Dedifferentiated amniotic fluid mesenchymal stem cell (primary cell): Measurements from ENCODE around the gene RFX8.
"Not testable (repeated sequence)": the region's sequence is repeated elsewhere in the genome, so short reads cannot be mapped to it uniquely, and the experiment has no call there.

Experiments used
- DNase-seq: peaks from one replicate; pipeline ENCODE4 v3.0.0-alpha.2; 2016; ENCODE audit errors: extremely low spot score

The RFX8 gene

DNA sequence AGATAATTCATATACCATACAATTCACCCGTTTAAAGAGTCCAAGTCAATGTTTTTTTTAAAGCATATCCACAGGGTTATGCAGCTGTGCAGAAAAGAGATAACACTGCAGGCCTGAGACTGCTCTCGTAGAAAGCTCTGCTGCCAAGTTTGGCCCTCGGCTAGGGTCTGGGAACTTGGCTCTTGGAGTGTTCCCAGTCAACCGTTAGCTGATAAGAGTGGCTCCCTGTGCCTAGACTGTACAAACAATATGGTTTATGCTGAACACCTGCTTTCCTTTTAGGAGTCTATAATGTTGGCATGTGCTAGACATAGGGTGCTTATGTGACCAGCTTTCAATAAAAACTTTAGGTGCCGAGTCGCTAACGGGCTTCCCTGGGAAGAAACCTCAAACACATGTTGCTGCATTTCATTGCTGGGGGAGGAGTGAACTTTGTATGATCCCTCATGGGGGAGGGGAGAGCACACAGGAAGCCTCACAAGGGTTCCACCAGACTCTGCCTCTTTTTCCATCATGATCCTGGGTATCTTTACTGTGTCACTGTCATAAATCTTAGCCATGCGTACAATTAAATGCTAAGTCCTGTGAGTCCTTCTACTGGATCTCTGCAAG lies 34.7 kb downstream of the RFX8 start:
- no peak for DNase-seq

GRCh38 chr2:101439716-101440115 lies 35.2 kb downstream of the RFX8 start:
- no peak for DNase-seq

GRCh38 chr2:101438555-101438954 lies 36.4 kb downstream of the RFX8 start:
- DNase-seq, result not testable (repeated sequence)

DNA sequence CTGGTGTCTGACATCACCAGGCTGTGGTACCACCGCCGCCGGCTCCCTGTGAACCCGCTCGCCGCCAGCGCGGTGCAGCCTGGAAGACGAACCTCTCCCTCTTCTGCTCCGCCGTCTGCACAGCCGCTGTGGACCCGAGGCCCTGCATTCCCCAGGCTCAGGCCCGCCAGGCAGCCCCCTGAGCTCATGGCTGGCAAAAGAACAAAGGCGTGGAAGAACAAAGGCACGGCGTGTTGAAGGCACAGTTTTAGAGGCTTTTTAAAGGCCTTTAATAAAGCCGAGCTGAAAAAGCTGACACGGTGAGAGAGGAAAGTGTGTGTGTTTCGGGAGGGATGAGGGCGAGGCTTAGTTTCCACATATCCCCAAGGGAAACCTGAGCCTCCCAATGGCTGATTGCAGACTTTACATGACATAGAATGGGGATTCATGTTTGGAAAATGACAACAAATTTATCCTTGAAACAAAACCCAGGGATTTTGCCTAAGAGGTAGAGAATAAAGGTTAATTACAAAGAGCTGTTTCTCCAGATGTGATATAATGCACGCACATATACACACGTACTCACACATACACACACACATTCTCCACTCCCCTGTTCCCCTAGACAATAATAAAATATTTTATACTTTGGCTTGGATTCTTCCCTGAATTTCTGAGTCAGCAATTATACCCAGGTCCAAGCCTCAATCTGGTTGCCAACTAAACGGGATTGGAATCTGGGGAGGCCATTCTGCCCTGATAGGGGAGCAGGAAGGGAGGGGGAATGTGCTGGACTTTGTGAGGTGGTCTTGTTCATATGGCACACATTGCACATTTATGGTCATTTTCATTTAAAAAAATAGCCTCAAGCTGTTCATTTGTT lies 39.7 kb downstream of the RFX8 start:
- DNase-seq, result no peak

DNA sequence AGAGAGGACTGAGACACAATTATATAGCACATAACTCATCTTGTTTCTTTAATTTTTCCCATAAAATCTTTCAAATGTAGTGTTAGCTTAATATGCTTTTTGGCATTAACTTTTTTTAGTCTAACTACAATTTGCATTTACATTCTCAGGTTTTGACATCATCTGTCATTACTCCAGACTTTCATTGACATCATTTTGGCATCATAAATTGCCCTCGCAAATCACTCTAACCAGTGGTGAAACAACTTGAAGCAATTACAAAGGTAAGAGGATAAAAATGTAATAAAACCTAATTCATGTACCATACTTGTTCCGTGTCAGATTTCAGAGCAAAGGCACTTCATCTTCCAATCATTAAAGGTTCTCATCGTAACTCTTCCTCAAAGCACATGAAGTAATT lies 41.4 kb downstream of the RFX8 start:
- DNase-seq, result no peak

GRCh38 chr2:101432411-101433181 lies 42.3 kb downstream of the RFX8 start:
- no peak for DNase-seq

DNA sequence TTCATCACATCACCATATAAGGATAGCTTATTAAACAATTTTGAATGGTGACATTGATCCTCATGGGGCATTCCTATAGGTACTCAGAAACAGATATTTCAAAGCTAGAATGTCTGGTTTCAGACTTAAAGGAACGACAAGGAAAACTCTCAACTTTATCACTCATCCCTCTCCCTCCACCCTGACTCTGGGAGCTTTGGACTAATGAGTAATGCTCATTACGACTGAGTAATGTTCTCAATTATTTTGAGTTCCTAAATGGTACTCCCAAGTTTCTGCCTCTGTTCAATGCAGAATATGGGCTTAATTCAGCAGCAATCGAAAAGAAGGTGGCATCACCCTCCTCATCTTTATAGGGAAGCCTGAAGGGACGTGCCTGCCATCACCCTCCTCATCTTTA lies 43.4 kb downstream of the RFX8 start:
- DNase-seq, result no peak

DNA sequence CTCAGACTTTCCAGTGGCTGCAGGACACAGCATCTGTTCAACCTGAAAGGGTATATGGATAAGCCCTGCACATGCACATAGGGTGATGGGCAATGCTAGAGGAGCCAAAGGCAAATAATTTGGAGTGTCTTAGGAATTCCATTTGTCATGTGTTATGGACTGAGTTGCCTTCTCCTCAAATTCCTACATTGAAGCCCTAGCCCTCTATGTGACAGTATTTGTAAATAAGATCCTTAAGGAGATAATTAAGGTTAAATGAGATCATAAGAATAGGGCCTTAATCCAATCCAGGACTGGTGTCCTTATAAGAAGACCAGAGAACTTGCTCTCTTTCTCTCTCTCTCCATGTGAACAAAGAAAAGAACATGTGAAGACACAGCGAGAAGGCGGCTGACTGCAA lies 44.8 kb downstream of the RFX8 start:
- DNase-seq, result no peak

DNA sequence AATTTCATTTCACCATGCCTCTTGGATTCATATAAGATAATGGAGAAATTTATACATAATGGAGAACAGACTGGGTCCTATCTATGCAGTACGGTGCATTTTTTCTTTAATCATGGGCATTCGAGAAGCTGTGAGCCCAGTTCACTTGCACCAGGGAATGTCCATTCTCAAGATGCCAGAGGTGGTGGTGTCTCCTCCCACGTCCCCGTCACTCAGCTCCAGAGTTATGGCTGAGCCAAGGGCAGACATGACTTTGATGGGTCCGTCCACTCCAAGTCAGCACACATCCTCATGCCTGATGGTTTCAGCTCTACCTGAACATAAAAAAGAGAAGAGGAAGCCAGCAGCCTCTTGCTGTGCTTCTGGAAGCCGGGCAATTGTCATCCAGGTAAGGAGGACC lies 45.5 kb downstream of the RFX8 start:
- no peak for DNase-seq

DNA sequence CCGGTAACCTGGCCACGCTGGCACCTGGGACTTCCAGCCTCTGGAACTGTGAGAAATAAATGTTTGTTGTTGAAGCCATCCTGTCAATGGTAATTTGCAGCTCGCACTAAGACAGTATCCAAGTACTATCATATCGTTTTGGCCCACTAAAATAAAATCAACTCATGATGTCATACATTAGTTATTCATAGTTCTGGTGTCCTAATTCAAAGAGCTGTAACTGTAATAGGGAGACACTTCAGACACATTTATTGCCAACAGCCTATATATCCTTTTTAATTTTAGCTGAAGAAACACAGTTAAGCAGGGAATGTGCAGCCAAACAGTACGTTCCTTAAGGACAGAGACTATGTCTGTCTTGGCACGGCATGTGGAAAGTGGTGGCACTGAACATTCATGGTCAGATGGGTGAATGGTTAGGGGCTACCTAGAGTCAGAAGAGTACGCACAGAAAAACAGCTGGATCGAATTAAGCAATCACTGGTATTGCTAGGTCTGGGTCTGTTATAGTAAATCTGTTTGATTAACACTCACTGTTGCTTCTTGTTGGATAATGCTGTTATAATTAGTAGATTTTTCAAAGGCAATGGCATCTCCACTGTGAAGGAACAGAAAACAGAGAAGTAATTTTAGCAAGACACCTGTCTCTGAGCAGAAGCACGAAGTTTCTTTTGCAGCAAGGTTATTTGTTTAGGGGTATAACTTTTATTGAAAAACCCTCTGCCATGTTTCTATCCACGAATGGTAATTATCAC lies 46.3 kb downstream of the RFX8 start:
- no peak for DNase-seq

DNA sequence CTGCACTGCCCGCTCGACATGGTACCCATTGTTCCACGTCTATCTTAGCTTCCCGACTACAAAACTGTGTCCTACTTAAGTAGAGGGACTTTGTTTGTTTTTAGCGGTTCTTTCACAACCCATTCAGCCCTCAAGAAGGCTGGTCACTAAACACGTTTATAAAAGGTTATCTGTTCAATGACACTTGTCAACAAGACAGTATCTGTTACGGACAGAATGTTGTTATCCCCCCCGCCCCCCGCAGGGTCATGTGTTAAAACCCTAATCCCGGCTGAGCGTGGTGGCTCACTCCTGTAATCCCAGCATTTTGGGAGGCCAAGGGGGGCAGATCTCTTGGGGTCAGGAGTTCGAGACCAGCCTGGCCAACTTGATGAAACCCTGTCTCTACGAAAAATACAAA lies 47.2 kb downstream of the RFX8 start:
- no peak for DNase-seq

DNA sequence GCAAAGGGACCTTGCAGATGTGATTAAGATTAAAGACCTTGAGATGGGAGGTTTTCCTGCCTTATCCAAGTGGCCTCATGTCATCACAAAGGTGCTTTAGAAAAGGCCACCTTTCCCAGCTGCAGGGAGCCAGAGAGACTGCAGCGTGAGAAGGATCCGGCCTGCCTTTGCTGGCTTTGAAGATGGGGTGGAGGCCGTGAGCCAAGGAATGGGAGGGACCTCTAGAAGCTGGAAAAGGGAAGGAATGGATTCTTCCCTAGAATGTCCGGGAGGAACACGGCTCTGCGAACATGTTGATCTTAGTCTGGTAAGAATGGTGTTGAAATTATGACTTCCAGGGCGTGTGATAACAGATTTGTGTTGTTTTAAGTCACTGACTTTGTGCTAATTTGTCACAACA lies 47.7 kb downstream of the RFX8 start:
- no peak for DNase-seq

DNA sequence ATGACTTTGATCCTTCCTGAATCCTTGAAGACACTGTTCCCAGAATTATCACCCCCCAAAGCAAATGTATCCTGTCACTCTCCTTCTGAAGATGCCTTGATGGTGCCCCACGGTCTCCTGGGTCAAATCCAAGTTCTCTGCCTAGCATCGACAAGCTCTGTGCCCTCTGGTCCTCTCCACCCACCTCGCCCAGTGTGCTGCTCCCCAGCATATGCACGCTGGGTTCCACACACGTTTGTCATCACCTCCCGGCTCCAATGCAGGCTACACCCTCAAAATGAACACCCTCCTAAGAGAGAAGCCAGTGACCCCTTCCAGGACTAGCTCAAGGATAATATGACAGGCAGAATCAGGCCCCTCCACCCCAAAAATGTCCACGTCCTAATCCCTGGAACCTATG lies 48.1 kb downstream of the RFX8 start:
- no peak for DNase-seq

GRCh38 chr2:101420623-101421022 lies 54.3 kb downstream of the RFX8 start:
- DNase-seq, result no peak

GRCh38 chr2:101419096-101419663 lies 55.7 kb downstream of the RFX8 start:
- peak; percentile 70 for DNase-seq

- no peak for DNase-seq
Observed at GRCh38 chr2:101418460-101419095, 56.3 kb downstream of the RFX8 start.

DNA sequence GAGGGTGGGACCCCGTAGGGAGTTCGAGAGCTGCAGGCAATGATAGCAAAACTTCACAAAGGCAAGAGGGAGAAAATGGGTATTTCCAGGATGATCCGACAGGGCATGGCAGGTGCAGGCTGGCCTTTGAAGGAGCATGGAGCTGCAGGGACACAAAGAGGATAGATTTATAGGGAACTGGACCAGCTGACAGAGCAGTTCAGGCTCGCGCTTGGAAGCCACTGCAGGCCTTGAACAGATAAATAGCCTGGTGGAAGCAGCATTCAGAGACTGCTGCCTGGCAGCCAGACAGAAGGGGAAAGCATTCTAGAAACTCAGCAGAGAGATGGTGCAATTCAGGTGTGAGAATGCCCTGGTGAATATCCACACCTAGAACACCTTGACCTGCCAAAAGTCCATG lies 58.3 kb downstream of the RFX8 start:
- no peak for DNase-seq

- DNase-seq, result no peak
Observed at GRCh38 chr2:101415884-101416283, 59.0 kb downstream of the RFX8 start.

GRCh38 chr2:101415220-101415619 lies 59.7 kb downstream of the RFX8 start:
- no peak for DNase-seq

DNA sequence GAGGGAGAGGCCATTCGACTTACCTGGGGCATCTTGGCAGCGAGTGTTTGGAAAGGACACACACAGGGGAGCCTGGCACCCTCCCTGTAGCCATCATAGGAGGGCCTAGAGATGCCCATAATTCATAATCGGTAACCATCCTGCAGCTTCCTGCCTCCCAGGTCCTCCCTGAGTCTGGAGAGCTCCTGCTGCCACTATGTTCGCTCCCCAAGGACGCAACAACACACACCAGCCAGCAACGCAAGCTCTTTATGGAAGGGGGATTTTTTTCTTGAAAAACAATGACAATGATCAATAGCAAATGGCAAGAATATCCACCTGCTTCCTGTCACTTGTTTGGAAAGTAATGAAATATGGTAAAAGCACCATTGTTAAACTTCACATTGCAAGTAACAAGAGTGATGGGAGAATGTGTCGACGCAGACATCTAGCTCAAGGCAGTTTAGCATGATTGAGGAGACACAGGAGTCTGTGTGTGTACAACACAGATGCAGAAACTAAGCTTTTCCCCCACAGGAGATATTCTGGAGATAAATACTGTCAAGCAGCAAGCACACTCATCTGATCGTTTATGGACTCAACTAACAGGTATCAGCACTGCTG lies 62.7 kb downstream of the RFX8 start:
- DNase-seq, result no peak

DNA sequence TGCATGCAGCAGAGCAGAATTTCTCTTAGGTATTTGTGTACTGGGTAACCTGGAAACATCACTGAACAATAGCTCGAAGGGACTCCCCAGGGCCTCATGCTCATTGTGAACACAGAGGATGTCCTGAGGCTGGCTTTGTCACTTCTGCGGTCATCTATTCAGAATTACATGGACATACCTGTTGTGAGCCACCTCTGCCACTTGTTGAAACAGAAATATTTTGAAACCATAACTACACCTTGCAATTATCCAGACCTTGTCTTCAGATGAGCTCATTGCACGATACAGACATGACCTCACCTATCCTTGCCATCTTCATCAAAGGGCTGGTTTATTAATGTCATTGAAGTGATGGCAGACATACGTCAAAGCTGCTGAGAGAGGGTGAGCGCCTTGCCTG lies 64.2 kb downstream of the RFX8 start:
- no peak for DNase-seq
